ENCODE measurements around the gene LRP8.

LRP8 gene

DNA sequence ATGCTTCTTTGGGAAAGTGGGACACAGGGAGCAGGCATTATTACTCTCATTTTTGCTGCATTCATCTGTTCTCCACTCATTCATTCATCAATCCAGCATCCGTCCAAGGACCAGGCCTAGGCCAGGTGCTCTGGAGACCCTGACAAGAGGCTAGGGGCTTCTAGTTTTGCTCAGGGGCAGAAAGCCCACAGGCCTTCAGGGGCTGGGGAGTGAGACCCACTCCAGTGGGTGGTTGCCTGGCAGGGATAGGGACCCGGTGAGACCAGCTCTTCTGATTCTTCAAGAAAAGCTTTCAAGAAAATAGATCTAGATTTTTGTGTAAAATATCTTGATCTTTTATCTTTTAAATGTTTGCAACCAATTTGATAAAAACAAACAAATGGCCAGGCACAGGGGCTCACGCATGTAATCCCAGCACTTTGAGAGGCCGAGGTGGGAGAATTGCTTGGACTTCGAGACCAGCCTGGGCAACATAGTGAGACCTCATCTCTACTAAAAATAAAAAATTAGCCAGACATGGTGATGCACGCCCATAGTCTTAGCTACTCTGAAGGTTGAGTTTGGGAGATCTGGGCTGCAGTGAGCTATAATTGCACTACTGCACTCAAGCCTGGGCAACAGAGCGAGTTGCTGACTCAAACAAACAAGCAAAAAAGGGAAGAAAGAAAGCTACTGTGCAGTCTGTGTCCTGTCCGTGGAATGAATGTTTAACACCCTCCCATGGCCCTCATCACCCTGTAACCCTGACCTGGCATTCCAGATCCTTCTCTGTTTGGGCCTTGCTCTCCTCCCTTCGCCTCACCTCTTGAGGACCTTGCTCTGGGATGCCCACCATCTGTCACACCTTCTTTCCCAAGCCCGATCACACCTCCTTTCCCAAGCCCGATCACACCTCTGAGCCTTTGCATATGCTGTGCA is 17.3 kb upstream of the LRP8 start:
- no peak overlapping the region for H3K27ac ChIP-seq (ENCODE audit: low read depth, low read length)

DNA sequence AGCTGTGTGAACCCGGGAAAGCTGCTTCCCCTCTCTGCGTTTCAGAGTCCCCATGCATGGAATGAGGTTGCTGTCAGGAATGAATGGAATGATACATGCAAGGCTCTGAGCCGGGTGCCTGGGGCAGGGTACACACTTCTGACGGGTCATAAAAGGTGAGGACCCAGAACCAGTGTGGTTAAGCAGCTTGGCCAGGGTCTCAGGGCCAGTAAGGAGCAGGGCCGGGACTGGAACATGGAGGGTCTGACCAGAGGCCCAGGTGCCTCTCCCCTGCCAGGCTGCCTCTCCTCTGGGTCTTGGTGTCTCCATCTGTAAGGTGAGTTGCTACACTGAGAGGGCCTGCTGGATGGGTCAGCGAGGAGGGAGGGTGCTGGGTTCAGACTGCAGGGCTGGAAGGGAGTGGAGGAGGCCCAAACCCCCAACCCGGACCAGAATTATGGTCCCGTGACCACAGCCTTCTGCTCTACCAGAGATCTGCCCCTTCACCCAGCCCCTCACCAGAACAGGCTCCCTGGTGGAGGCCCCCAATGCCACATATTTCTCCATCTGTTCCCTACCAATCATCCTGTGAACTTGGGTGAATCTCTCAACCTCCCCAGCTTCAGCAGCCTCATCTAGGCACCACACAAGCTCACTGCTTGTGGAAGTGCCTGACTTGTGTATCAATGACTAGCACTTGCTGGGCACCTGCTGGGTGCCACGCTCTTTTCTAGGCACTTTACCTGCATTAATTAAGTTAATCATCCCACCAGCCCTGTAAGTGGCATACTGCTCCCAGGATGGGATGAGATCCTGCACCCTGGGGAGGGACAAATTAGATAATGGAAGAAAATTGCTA is 16.2 kb upstream of the LRP8 start:
- H3K9me3 ChIP-seq (ENCODE audit: insufficient read depth, low read length): no peaks in the 10 kb centered on the region
- H3K36me3 ChIP-seq (ENCODE audit: low read length): no peaks in the 10 kb centered on the region
- no peak overlapping the region for H3K27ac ChIP-seq (ENCODE audit: low read depth, low read length)
- no peaks in the 10 kb centered on the region for H3F3A ChIP-seq (ENCODE audit: insufficient read depth)
- H3K9ac ChIP-seq (ENCODE audit: low read length): no peak overlapping the region
- no peak overlapping the region for H3K4me2 ChIP-seq (ENCODE audit: low read depth, low read length, poor library complexity, severe bottlenecking)
- no peaks in the 10 kb centered on the region for H4K20me1 ChIP-seq (ENCODE audit: low read depth, low read length)
- H3K79me2 ChIP-seq (ENCODE audit: insufficient read depth, low read length): no peaks in the 10 kb centered on the region
- H3K9me2 ChIP-seq (replicated peaks; ENCODE audit: insufficient read depth, low read length): no peaks in the 10 kb centered on the region
- H2AFZ ChIP-seq (ENCODE audit: low read depth, low read length, severe bottlenecking): no peak overlapping the region
- H3K27me3 ChIP-seq (ENCODE audit: low read length): no peaks in the 10 kb centered on the region
- TF ChIP-seq CTCF (IDR thresholded peaks at IDR 0.05; ENCODE audit: insufficient read depth, low read length, poor library complexity, severe bottlenecking) (no peak), EZH2phosphoT487 (conservative IDR thresholded peaks at IDR 0.05; ENCODE audit: low read length) (no peak)
- H3K4me3 ChIP-seq (ENCODE audit: insufficient read depth, low read length, poor library complexity, severe bottlenecking): no peak overlapping the region

More for the DNA sequence above, 17.3 kb upstream of the LRP8 start:
- Histone ChIP-seq H2AFZ (ENCODE audit: low read depth, low read length, severe bottlenecking) (no peak overlapping the region), H3K9me2 (replicated peaks; ENCODE audit: insufficient read depth, low read length) (no peaks in the 10 kb centered on the region), H3K4me2 (ENCODE audit: low read depth, low read length, poor library complexity, severe bottlenecking) (no peak overlapping the region), H3K9me3 (ENCODE audit: insufficient read depth, low read length) (no peaks in the 10 kb centered on the region), H4K20me1 (ENCODE audit: low read depth, low read length) (no peaks in the 10 kb centered on the region), H3K27me3 (ENCODE audit: low read length) (no peaks in the 10 kb centered on the region), H3K9ac (ENCODE audit: low read length) (no peak overlapping the region), H3F3A (ENCODE audit: insufficient read depth) (no peaks in the 10 kb centered on the region), H3K79me2 (ENCODE audit: insufficient read depth, low read length) (no peaks in the 10 kb centered on the region), H3K36me3 (ENCODE audit: low read length) (no peaks in the 10 kb centered on the region), H3K4me3 (ENCODE audit: insufficient read depth, low read length, poor library complexity, severe bottlenecking) (no peak overlapping the region)
- no peak for TF ChIP-seq CTCF (IDR thresholded peaks at IDR 0.05; ENCODE audit: insufficient read depth, low read length, poor library complexity, severe bottlenecking)
- TF ChIP-seq EZH2phosphoT487 (conservative IDR thresholded peaks at IDR 0.05; ENCODE audit: low read length): no peak

GRCh38 chr1:53342735-53343470 is 15.0 kb upstream of the LRP8 start:
- 0 out of 2 replicates have a peak, but pooled peaks cover 4% of the 10 kb centered on the region for H3K36me3 ChIP-seq (ENCODE audit: low read length)
- H3K4me2 ChIP-seq (ENCODE audit: low read depth, low read length, poor library complexity, severe bottlenecking): no peak overlapping the region
- TF ChIP-seq EZH2phosphoT487 (conservative IDR thresholded peaks at IDR 0.05; ENCODE audit: low read length) (no peak), CTCF (IDR thresholded peaks at IDR 0.05; ENCODE audit: insufficient read depth, low read length, poor library complexity, severe bottlenecking) (no peak)
- H3K9me2 ChIP-seq (replicated peaks; ENCODE audit: insufficient read depth, low read length): no peaks in the 10 kb centered on the region
- H3K9ac ChIP-seq (ENCODE audit: low read length): no peak overlapping the region
- H3K4me3 ChIP-seq (ENCODE audit: insufficient read depth, low read length, poor library complexity, severe bottlenecking): no peak overlapping the region
- no peaks in the 10 kb centered on the region for H3K79me2 ChIP-seq (ENCODE audit: insufficient read depth, low read length)
- no peak overlapping the region for H2AFZ ChIP-seq (ENCODE audit: low read depth, low read length, severe bottlenecking)
- H3K27me3 ChIP-seq (ENCODE audit: low read length): no peaks in the 10 kb centered on the region
- H3K27ac ChIP-seq (ENCODE audit: low read depth, low read length): no peak overlapping the region
- H4K20me1 ChIP-seq (ENCODE audit: low read depth, low read length): no peaks in the 10 kb centered on the region
- no peaks in the 10 kb centered on the region for H3K9me3 ChIP-seq (ENCODE audit: insufficient read depth, low read length)
- H3F3A ChIP-seq (ENCODE audit: insufficient read depth): no peaks in the 10 kb centered on the region

All from SU-DHL-6 (cell line).